Smooth muscle cell (in vitro differentiated cells): ENCODE measurements around the gene ADGRD2. TPM values are rescaled to one million over a fixed set of nuclear protein-coding genes. Genes with fewer than 3 reads are reported as not detected.

Experiments used
- DNase-seq: peaks from one replicate; lab custom pipeline; 2025; ENCODE audit not compliant: unreplicated experiment; lab: John Stamatoyannopoulos, UW
- H2AFZ ChIP-seq: fragments of 200-600 bp; sonication (generic); 2 replicates; pipeline ENCODE4 v1.6.0; 2016; ENCODE audit warnings: antibody characterized with exemption, low read depth, mild to moderate bottlenecking
- H3F3A ChIP-seq: fragments of 200-600 bp; sonication (generic); 2 replicates; pipeline ENCODE4 v1.6.0; 2017; ENCODE audit warnings: antibody characterized with exemption, low read depth
- H3K27ac ChIP-seq: fragments of 200-600 bp; sonication (generic); 2 replicates; pipeline ENCODE4 v1.5.1; 2016; ENCODE audit warnings: low read depth, mild to moderate bottlenecking
- H3K27me3 ChIP-seq: fragments of 200-600 bp; sonication (generic); 2 replicates; pipeline ENCODE4 v1.6.1; 2016; ENCODE audit warnings: low read depth, mild to moderate bottlenecking
- H3K36me3 ChIP-seq: fragments of 200-600 bp; sonication (generic); 2 replicates; pipeline ENCODE4 v1.5.1; 2016; ENCODE audit warnings: low read depth
- H3K4me1 ChIP-seq: fragments of 200-600 bp; sonication (generic); 2 replicates; pipeline ENCODE4 v1.5.1; 2016; ENCODE audit warnings: low read depth
- H3K4me2 ChIP-seq: fragments of 200-600 bp; sonication (generic); 2 replicates; pipeline ENCODE4 v1.6.0; 2016; ENCODE audit warnings: mild to moderate bottlenecking
- H3K4me3 ChIP-seq: fragments of 200-600 bp; sonication (generic); 2 replicates; pipeline ENCODE4 v1.5.1; 2016; ENCODE audit warnings: mild to moderate bottlenecking
- H3K79me2 ChIP-seq: fragments of 200-600 bp; sonication (generic); 2 replicates; pipeline ENCODE4 v1.6.0; 2016; ENCODE audit warnings: low read depth, mild to moderate bottlenecking
- H3K9ac ChIP-seq: fragments of 200-600 bp; sonication (generic); 2 replicates; pipeline ENCODE4 v1.6.0; 2016; ENCODE audit warnings: low read depth
- H3K9me3 ChIP-seq: fragments of 200-600 bp; sonication (generic); replicated peaks from 2 replicates; pipeline ENCODE4 v1.5.1; 2016; ENCODE audit warnings: low read depth
- H4K20me1 ChIP-seq: fragments of 200-600 bp; sonication (generic); 2 replicates; pipeline ENCODE4 v1.6.0; 2016; ENCODE audit warnings: low read depth
- CTCF ChIP-seq: fragments of 200-600 bp; sonication (generic); IDR thresholded peaks from 2 replicates; pipeline ENCODE4 v1.5.1; 2017; ENCODE audit warnings: borderline replicate concordance, mild to moderate bottlenecking, antibody characterized with exemption; ENCODE audit not compliant: insufficient read depth, poor library complexity, severe bottlenecking
- WGBS: methylation state at CpG from one replicate; pipeline ENCODE4 v1.1.7; 2016; ENCODE audit warnings: low lambda C conversion rate; 5-methylcytosine and 5-hydroxymethylcytosine counted together
- polyA plus RNA-seq: library from polyadenylated mRNA; unstranded; fragments of >200 nt; fragmentation: Nextera tagmentation; extraction: Ambion mirVana; gene quantifications from 2 replicates; pipeline ENCODE4 v1.2.1, GENCODE V29; 2016
- total RNA-seq: library from RNA; depleted of rRNA; stranded (reverse); fragments of >200 nt; gene quantifications from 2 replicates; pipeline ENCODE4 v1.2.3, GENCODE V29; 2014

Gene ADGRD2
- total and polyA plus RNA-seq, 2 experiments from 2014 or later = not detected

GRCh38 chr9:124454296-124454695, 4.0 kb downstream of the ADGRD2 start:
- Histone ChIP-seq H3K4me3 (no peak overlapping the region), H3K79me2 (no peaks in the 10 kb centered on the region), H3K9me3 (no peaks in the 10 kb centered on the region), H3K4me1 (peaks cover 8% of the 10 kb centered on the region), H4K20me1 (no peaks in the 10 kb centered on the region), H3K36me3 (no peaks in the 10 kb centered on the region), H3K9ac (no peak overlapping the region), H3K27me3 (peaks cover 36% of the 10 kb centered on the region), H3K4me2 (no peak overlapping the region), H2AFZ (no peak overlapping the region), H3K27ac (no peak overlapping the region), H3F3A (no peaks in the 10 kb centered on the region)
- no peak for DNase-seq
- WGBS = 93% methylated on average over 9 of the region's 9 CpGs
- TF ChIP-seq CTCF = no peak

- Histone ChIP-seq H2AFZ (no peak overlapping the region), H3K27ac (no peak overlapping the region), H3K36me3 (no peaks in the 10 kb centered on the region), H4K20me1 (no peaks in the 10 kb centered on the region), H3K4me2 (no peak overlapping the region), H3K27me3 (peaks cover 36% of the 10 kb centered on the region), H3K9me3 (no peaks in the 10 kb centered on the region), H3K79me2 (no peaks in the 10 kb centered on the region), H3F3A (no peaks in the 10 kb centered on the region), H3K4me3 (no peak overlapping the region), H3K4me1 (peaks cover 8% of the 10 kb centered on the region), H3K9ac (no peak overlapping the region)
- no peak for TF ChIP-seq CTCF
- no peak for DNase-seq
- WGBS = 94% methylated on average over 14 of the region's 14 CpGs
Measured at GRCh38 chr9:124454791-124455443, 4.7 kb downstream of the ADGRD2 start.

- H3K36me3 ChIP-seq = no peaks in the 10 kb centered on the region
- no peak for DNase-seq
- 84% methylated on average over 7 of the region's 7 CpGs for WGBS
- no peaks in the 10 kb centered on the region for H3K9me3 ChIP-seq
- H3K4me1 ChIP-seq = peaks cover 3% of the 10 kb centered on the region
- no peak overlapping the region for H3K4me3 ChIP-seq
- H3K4me2 ChIP-seq = no peak overlapping the region
- no peaks in the 10 kb centered on the region for H3F3A ChIP-seq
- H3K79me2 ChIP-seq = no peaks in the 10 kb centered on the region
- peaks cover 29% of the 10 kb centered on the region for H3K27me3 ChIP-seq
- H2AFZ ChIP-seq = no peak overlapping the region
- H3K27ac ChIP-seq = no peak overlapping the region
- TF ChIP-seq CTCF = no peak
- H4K20me1 ChIP-seq = no peaks in the 10 kb centered on the region
- no peak overlapping the region for H3K9ac ChIP-seq
Measured at GRCh38 chr9:124455820-124456219, 5.6 kb downstream of the ADGRD2 start.

- Histone ChIP-seq H3K79me2 (no peaks in the 10 kb centered on the region), H3K36me3 (no peaks in the 10 kb centered on the region), H2AFZ (no peak overlapping the region), H3K9ac (no peak overlapping the region), H4K20me1 (no peaks in the 10 kb centered on the region), H3K4me2 (no peak overlapping the region), H3K9me3 (no peaks in the 10 kb centered on the region), H3K4me1 (no peaks in the 10 kb centered on the region), H3K27me3 (peaks cover 23% of the 10 kb centered on the region), H3F3A (no peaks in the 10 kb centered on the region), H3K4me3 (no peak overlapping the region), H3K27ac (no peak overlapping the region)
- TF ChIP-seq CTCF = no peak
- WGBS = 79% methylated on average over 10 of the region's 15 CpGs
- DNase-seq = no peak
Measured at GRCh38 chr9:124456341-124457078, 6.3 kb downstream of the ADGRD2 start.
